NAMALWA (cell line): ENCODE data around the gene NEDD4L.
"Not testable (repeated sequence)": the region's sequence is repeated elsewhere in the genome, so short reads cannot be mapped to it uniquely, and the experiment has no call there.

ENCODE experiments used
- DNase-seq: peaks from one replicate; pipeline ENCODE4 v3.0.0-alpha.2; 2015; ENCODE audit warnings: low spot score

NEDD4L gene

GRCh38 chr18:58241026-58241679 is 197.1 kb downstream of the NEDD4L start:
- no peak for DNase-seq

DNA sequence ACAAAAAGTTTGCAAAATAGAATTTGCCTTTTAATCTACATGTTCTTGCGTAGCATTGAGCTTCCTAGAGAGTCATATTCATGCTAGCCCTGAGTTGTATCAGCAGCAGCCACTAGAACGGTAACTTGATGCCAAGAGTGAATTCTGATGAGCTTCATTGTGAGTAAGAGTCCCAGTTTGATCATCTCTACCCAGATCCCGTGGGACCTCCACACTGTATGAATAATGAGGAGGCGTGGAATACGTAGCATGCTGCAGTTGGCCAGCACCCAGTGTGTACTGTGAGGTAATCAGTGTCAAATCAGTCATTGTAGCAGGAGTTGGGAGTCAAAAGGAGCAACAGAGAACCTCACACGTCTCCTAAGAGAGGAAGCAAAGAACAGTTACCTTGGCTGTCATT is 197.9 kb downstream of the NEDD4L start:
- no peak for DNase-seq

DNA sequence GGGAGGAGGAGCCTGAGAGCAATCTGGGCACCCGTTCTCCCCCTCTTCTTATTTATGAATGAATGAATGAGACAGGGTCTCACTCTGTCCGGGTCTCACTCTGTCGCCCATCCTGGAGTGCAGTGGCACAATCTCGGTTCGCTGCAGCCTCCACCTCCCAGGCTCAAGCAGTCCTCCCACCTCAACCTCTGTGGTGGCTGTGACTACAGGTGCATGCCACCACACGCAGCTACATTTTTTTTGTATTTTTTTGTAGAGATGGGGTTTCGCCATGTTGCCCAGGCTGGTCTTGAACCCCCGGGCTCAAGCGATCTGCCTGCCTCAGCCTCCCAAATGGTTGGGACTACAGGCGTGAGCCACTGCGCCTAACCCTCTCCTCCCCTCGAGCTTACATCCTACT is 198.4 kb downstream of the NEDD4L start:
- no peak for DNase-seq

DNA sequence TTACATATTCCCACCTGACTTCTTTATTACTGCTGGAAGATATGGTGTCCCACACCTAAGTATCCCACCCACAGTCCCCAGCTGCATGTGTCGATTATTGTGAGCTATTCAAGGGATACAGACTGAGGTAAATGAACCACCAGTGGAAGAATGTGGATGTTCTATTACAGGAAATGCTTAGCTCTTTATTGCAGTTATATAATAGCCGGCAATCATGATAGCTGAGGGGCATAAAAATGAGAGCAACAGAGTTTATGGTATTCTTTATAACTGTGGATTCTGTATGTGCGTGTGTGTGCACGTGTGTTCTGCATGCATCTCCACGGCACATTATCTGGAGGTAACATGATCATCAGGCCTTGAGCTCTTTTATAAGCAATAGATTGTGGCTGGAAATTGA is 198.9 kb downstream of the NEDD4L start:
- DNase-seq, result no peak

- DNase-seq, result no peak
These were observed 199.4 kb downstream of the NEDD4L start for GRCh38 chr18:58243401-58243800.

GRCh38 chr18:58247363-58247834 is 203.4 kb downstream of the NEDD4L start:
- DNase-seq, result no peak

DNA sequence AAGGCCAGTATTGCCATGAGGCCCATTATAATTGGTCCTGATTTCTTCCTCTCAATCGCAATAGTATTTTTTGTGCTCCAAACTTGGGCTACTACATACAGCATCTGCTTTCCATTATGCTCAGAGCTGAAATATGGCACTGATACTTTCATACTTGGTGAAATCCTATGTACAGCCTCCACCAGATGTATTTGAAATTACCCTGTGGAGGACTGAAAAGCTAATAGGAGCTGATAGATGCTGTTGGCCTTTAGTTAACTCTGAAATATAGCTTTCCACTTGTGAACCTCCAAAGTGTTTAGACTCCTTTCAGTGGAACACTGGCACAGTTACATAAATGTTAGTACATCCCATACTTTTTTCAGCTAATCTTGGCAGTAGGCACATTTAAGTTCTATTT is 205.7 kb downstream of the NEDD4L start:
- DNase-seq, result no peak

DNA sequence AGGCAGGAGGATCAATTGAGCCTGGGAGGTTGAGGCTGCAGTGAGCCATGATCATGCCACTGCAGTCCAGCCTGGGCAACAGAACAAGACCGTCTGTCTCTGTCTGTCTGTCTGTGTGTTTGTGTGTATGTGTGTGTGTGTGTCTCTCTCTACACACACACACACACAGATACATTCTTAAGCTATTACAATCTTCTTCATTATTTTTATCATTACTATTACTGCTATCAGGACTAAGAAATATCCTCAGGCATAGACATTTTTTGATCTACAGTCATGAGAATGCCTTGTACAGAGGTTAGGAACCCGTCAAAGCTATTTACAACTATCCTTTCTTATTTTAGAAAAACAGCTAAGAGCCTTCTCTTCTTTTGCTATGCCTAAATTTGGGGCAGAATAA is 207.4 kb downstream of the NEDD4L start:
- no peak for DNase-seq

DNA sequence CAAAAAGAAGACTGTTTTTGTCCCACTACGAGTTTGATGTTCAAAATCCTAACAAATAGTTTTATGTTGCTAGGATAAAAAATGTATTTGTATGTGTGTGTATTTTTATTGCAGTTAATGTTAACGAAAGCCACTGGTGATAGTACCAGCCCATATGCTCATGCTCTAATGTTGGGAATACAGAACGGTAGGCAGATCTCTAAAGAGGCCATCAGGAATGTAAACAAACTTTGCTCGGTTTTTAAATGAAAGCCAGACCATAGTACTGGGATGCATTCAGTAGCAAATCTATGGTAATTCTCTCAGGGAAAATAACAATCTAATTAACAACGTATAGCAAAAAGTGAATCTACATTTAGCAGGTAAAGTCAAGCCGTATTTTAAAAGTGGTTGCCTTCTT is 208.1 kb downstream of the NEDD4L start:
- DNase-seq, result no peak

GRCh38 chr18:58253318-58253717 is 209.3 kb downstream of the NEDD4L start:
- no peak for DNase-seq

DNA sequence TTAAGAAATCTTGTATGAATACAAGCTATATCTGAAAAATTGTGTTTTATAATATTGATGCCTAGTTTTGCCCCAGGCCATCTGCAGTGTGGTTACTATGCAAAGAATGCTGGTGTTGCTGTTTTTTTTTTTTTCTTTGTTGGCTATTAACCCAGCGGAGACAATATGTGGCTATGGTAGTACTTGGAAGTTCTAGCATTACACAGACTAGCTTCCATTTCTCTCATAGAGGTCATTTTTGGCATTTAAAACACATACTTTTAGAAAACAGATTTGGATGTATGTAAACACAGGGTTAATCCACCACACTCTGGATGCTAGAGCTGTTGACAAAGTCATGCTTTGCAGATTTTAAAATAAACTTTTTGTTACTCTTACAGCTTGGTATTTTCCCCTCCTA is 209.8 kb downstream of the NEDD4L start:
- DNase-seq, result no peak

GRCh38 chr18:58254873-58255511 is 211.0 kb downstream of the NEDD4L start:
- no peak for DNase-seq

DNA sequence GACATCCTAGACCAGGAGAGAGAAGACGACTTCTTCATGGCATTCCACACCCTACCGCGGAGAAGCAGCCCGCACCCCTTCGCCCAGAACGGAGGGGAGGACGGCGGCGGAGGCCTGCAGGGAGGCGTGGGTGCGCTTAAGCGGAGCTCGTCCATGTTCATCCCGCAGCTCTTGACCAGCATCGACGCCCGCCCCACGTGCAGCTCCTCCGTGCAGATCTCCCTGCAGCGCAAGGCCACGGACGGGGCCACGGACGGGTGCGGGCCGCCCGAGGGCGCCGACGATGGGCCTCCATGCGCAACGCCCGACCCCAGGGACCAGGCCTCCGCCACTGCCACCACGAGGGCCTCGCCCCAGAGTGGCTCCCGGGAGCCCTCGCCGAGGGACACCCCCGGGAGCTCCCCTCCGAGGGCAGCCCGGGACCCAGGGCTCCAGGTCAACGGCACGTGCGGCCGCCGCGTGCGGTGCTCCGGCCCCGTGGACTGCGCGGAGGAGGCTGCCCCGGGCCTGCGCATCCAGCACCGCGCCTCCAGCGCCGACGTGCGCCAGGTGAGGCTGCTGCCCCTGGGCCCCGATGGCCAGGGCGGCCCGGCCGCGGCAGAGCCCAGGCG is 211.8 kb downstream of the NEDD4L start:
- DNase-seq, result no peak

DNA sequence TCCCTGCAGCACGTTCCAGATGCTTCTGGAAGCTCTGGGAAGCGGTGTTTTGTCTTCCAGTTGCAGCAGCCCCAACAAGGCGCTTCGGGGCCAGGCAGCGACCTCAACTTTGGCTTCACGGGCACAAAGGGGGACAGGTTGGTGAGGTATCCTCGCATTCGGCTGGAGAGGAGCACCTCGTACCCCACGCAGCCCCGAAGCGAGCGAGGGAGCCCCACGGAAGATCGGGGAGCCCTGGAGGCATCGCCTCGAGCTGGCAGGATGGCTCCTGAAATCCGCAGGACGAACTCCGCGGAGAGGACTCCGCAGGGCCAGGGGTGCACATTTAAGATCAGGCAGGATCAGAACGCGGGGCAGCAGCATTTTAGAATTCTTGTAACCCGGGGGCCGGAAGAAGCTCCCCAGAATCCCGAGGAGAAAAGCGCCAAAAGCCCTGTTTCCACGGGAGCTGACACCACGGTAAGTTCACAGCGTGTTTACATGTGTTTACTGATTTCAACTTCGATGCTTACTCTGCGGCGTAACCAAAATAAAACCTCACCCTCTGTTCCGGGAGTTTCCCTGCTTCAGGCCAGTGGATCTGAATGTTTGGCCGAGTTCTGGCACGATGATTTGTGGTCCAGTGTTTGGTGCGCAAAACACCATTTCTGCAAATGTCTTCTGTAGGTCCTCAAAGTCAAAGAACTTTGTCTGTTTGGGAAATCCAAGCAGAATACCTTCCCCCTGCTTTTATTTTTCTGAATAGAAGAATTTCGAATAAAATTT is 212.5 kb downstream of the NEDD4L start:
- no peak for DNase-seq

- DNase-seq, result peak; percentile 29
These were observed 213.4 kb downstream of the NEDD4L start for GRCh38 chr18:58257461-58257860.

GRCh38 chr18:58258692-58259342 is 214.8 kb downstream of the NEDD4L start:
- DNase-seq, result no peak

DNA sequence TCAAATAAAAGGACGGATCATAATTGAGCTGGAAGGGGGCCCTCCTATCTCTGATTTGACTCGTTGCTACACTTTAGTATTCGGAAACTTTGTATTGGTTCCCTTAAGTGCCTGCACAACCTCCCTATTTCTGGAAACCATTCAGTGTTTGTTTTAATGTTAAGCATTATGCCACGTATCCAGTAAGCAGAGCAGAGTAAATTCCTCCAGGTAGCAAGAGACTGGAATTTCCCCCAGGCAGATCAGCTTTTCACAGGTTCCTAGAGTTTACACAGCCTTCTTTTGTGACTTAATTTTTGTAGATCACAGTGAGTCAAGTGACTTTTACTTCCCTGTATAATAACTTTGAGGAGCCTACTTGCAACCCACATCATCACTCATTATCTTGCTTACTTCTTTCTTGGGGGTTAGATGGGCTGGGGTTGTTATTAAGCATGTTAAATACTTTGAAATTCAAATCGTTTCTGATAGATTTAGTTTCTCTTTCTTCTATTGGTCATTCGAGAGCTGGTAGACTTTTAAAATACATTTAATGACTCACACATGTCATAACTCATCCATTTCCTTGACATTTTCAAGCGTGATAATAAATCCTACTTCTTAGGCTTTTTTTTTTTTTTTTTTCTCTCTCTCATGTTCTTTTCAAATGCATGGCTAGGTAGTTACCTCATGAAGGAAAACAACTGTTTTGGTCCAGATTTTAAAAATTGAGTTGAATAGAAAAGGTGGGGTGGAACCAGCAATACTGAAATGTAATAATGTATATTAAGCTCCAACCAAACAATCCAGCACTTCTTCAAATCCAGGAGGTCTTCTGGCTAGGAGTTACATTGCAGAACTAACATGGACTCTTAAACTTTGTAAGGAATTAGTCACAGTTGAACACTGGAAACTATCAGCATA is 219.3 kb downstream of the NEDD4L start:
- DNase-seq, result no peak

DNA sequence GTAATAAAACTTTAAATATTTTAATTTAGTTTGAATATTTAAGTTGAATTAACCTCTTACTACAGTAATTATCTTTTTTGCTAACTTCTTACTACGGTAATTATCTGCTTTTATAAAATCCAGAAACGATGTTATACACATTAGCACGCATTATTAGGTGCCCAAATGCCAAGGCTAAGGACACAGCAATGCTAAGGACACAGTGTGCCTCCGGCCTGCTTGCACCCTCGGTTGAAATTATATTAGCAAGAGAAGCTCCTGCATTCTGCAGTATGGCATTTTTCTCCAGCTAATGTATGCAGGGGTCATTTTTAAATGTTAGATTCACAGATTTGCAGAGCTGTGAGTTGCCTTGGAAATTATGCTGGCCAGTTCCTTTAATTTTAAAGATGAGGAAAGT is 220.0 kb downstream of the NEDD4L start:
- no peak for DNase-seq

GRCh38 chr18:58264840-58265239 is 220.8 kb downstream of the NEDD4L start:
- DNase-seq, result no peak

DNA sequence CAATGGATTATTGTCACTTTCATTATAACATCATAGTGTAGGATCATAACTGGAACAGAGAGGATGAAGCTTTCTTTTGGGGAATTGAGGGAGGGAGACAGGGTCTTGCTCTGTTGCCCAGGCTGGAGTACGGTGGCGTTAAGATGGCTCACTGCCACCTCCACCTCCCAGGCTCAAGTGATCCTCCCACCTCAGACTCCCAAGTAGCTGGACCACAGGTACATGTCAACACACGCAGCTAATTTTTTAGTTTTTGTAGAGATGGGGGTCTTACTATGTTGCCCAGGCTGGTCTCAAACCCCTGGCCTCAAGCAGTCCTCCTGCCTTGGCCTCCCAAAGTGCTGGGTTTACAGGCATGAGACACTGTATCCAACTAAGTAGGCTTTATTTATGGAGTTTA is 221.5 kb downstream of the NEDD4L start:
- DNase-seq, result not testable (repeated sequence)

GRCh38 chr18:58266291-58266690 is 222.3 kb downstream of the NEDD4L start:
- no peak for DNase-seq
